ENCODE results near the gene ELL3. TPM values are rescaled to one million over a fixed set of nuclear protein-coding genes. Genes with fewer than 3 reads are reported as not detected.
A peak's percentile ranks its signal among the peaks of the same experiment; 100 is the strongest.
"Not testable (repeated sequence)": the region's sequence is repeated elsewhere in the genome, so short reads cannot be mapped to it uniquely, and the experiment has no call there.

ELL3 gene
- total and polyA plus RNA-seq, 2 experiments from 2014 or later, result 5.0 to 6.4 TPM

DNA sequence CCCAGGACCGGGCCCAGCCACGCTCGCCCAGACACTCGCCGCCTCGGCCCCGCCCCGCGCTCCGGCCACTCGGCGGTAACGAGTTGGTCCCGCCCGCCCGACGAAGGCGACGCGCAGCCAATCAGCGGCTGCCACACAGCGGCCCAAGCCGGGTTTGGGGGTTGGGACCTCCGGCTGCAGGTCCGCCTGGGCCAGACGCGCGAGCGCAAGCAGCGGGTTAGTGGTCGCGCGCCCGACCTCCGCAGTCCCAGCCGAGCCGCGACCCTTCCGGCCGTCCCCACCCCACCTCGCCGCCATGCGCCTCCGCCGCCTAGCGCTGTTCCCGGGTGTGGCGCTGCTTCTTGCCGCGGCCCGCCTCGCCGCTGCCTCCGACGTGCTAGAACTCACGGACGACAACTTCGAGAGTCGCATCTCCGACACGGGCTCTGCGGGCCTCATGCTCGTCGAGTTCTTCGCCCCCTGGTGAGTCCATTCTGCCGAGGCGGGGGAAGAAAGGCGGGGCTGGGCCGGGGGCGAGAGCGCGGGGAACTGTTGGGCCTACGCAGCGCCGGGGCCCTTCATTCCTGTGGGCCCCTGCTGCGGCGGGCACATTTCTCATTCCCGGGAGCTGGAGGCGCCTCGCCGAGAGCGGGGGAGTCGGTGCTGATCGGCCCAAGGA, 30.4 kb downstream of the ELL3 start, which contains the start of gene PDIA3:
Gene PDIA3 (plus strand): TSS at position 194 of the 658 bp plus-strand sequence. CDS start 102 bp downstream, at position 296.
- not testable (repeated sequence) for H3K9me2 ChIP-seq (replicated peaks; ENCODE audit: insufficient read depth); H3K36me3 ChIP-seq (replicated peaks; ENCODE audit: insufficient read depth, low read depth); H3K27me3 ChIP-seq; H3K9me3 ChIP-seq (ENCODE audit: low read depth)
- peak; percentile 95 for DNase-seq (ENCODE audit: low spot score)
- H3K4me3 ChIP-seq, result peak within 1 kb of the TSS; percentile 61
- 1% methylated on average over 54 of the region's 84 CpGs for WGBS (ENCODE audit: low lambda C conversion rate, missing lambda C conversion rate)
- TF ChIP-seq, protein P1, sequence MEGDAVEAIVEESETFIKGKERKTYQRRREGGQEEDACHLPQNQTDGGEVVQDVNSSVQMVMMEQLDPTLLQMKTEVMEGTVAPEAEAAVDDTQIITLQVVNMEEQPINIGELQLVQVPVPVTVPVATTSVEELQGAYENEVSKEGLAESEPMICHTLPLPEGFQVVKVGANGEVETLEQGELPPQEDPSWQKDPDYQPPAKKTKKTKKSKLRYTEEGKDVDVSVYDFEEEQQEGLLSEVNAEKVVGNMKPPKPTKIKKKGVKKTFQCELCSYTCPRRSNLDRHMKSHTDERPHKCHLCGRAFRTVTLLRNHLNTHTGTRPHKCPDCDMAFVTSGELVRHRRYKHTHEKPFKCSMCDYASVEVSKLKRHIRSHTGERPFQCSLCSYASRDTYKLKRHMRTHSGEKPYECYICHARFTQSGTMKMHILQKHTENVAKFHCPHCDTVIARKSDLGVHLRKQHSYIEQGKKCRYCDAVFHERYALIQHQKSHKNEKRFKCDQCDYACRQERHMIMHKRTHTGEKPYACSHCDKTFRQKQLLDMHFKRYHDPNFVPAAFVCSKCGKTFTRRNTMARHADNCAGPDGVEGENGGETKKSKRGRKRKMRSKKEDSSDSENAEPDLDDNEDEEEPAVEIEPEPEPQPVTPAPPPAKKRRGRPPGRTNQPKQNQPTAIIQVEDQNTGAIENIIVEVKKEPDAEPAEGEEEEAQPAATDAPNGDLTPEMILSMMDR (IDR thresholded peaks at IDR 0.05; ENCODE audit: poor library complexity), result peak; percentile 24
- peak within 1 kb of the TSS; percentile 88 for H2AFZ ChIP-seq
- peaks cover 42% of the 10 kb centered on the region for H4K20me1 ChIP-seq (ENCODE audit: insufficient read depth, poor library complexity, severe bottlenecking)
- peaks cover 54% of the 10 kb centered on the region for H3K79me2 ChIP-seq
- H3K4me2 ChIP-seq, result peak within 1 kb of the TSS; percentile 80
- H3K27ac ChIP-seq, result peak within 1 kb of the TSS; percentile 100
- H3K4me1 ChIP-seq (ENCODE audit: insufficient read depth), result peaks cover 30% of the 10 kb centered on the region

DNA sequence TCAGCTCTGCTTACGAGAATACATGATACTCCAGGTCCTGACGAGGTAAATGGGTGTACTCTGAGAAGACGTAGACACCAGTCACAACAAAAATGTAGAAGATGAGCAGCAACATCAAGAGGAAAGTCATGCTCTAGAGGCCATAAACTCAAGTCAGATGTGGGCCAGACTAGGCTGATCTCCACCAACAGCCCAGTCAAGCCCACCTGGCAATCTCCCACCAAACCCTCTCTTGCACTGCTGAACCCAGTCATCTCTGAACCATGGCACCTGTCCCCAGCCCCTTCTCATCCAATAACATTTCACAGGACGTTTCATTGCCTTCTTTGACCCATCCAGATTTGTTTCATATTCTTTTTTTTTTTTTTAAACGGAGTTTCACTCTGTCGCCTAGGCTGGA, 41.4 kb downstream of the ELL3 start:
- Histone ChIP-seq H3K4me3 (no peak overlapping the region), H3K4me1 (ENCODE audit: insufficient read depth) (no peaks in the 10 kb centered on the region), H3K9me3 (ENCODE audit: low read depth) (no peaks in the 10 kb centered on the region), H2AFZ (no peak overlapping the region), H3K27me3 (no peaks in the 10 kb centered on the region), H3K27ac (no peak overlapping the region), H4K20me1 (ENCODE audit: insufficient read depth, poor library complexity, severe bottlenecking) (no peaks in the 10 kb centered on the region), H3K4me2 (no peak overlapping the region), H3K79me2 (no peaks in the 10 kb centered on the region), H3K9me2 (replicated peaks; ENCODE audit: insufficient read depth) (no peaks in the 10 kb centered on the region), H3K36me3 (replicated peaks; ENCODE audit: insufficient read depth, low read depth) (no peaks in the 10 kb centered on the region)
- TF ChIP-seq EZH2 (IDR thresholded peaks at IDR 0.05; ENCODE audit: borderline replicate concordance), result no peak
- TF ChIP-seq, protein P1 (IDR thresholded peaks at IDR 0.05; ENCODE audit: poor library complexity), result no peak
- no peak for TF ChIP-seq EZH2phosphoT487 (IDR thresholded peaks at IDR 0.05; ENCODE audit: low read depth, severe bottlenecking, unreplicated experiment)
- 91% methylated on average over 6 of the region's 6 CpGs for WGBS (ENCODE audit: low lambda C conversion rate, missing lambda C conversion rate)
- DNase-seq (ENCODE audit: low spot score), result no peak

DNA sequence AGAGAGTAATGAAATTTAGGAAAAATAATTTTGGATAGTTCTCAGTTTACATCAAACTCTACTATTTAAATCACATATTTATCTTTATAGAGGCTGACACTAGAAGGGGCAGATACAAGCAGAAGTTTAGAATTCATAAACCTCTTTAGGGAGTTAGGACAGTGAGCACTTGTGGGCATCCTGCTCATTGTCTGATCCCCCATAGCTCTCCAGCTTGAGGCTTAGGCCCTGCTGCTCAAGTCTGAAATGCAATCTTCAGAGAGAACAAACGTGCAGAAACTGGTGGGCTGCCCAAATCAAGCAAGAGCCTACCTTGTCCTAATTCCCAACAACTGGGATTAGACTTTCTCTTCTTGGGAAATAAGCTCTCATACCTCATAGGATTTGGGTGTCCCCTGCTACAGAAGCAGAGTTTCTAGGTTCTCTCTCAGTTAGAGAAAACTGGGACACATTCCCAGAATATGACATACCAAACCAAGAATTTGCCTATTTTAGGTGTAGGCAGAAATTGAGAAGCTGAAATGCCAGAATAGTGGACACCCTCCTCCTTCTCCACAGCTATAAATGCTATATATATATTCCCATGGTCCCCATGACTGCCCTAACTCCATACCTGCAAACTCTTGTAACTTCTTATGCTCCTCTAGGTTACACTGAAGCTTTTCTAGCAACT, 48.6 kb downstream of the ELL3 start:
- not testable (repeated sequence) for H3K36me3 ChIP-seq (replicated peaks; ENCODE audit: insufficient read depth, low read depth); H3K4me3 ChIP-seq; DNase-seq (ENCODE audit: low spot score); H3K4me2 ChIP-seq; H3K4me1 ChIP-seq (ENCODE audit: insufficient read depth); H3K9me3 ChIP-seq (ENCODE audit: low read depth); H3K27me3 ChIP-seq; H3K9me2 ChIP-seq (replicated peaks; ENCODE audit: insufficient read depth); H2AFZ ChIP-seq; H4K20me1 ChIP-seq (ENCODE audit: insufficient read depth, poor library complexity, severe bottlenecking); H3K79me2 ChIP-seq; H3K27ac ChIP-seq
- 65% methylated on average over 1 of the region's 1 CpG for WGBS (ENCODE audit: low lambda C conversion rate, missing lambda C conversion rate)

DNA sequence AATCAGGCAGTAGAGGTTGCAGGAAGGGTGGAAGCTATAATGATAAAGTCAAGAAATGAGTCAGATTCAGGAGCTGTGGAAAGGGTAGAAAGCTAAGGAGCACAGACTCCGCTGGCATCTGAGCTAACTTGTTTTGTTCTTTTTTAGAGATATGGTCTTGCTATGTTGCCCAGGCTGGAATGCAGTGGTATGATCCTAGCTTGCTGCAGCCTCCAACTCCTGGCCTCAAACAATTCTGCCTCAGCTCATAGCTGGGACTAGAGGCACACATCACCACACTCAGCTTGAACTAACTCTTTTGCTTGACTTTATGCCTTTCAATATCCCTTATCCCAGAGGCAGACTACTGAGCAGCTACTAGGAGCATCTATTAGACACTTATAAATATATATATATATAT, 50.5 kb downstream of the ELL3 start:
- not testable (repeated sequence) for H3K9me2 ChIP-seq (replicated peaks; ENCODE audit: insufficient read depth); H4K20me1 ChIP-seq (ENCODE audit: insufficient read depth, poor library complexity, severe bottlenecking); DNase-seq (ENCODE audit: low spot score); H3K36me3 ChIP-seq (replicated peaks; ENCODE audit: insufficient read depth, low read depth); H3K4me1 ChIP-seq (ENCODE audit: insufficient read depth); H3K79me2 ChIP-seq; H3K4me2 ChIP-seq; H3K27me3 ChIP-seq; H3K4me3 ChIP-seq; H2AFZ ChIP-seq; H3K9me3 ChIP-seq (ENCODE audit: low read depth); H3K27ac ChIP-seq
- WGBS (ENCODE audit: low lambda C conversion rate, missing lambda C conversion rate), result 94% methylated on average over 1 of the region's 1 CpG

Measured in hepatocyte (in vitro differentiated cells).